ENCODE results near the gene ZNF791. TPM values are rescaled to one million over a fixed set of nuclear protein-coding genes. Genes with fewer than 3 reads are reported as not detected.
A peak's percentile ranks its signal among the peaks of the same experiment; 100 is the strongest.

ZNF791 gene
- total and polyA plus RNA-seq, 2 of the 13 experiments (the other 11 are each of a cell fraction or from before 2014, with no cell fraction given), result 12.8 to 17.4 TPM

- TF ChIP-seq ZNF513 (CRISPR knock-in tag; conservative IDR thresholded peaks at IDR 0.05) (no peak), KDM2A (CRISPR knock-in tag; IDR thresholded peaks at IDR 0.05; ENCODE audit: borderline replicate concordance, low read depth) (peak; percentile 71; the same call in 1 of the 2 replicates), IKZF5 (CRISPR knock-in tag; IDR thresholded peaks at IDR 0.05) (peak; percentile 85; the same call in 1 of the 2 replicates), CENPX (CRISPR knock-in tag; IDR thresholded peaks at IDR 0.05) (no peak), MED13 (CRISPR knock-in tag; IDR thresholded peaks at IDR 0.05) (no peak), EZH2 (conservative IDR thresholded peaks at IDR 0.05; ENCODE audit: low read depth, low read length) (no peak), HNF1A (IDR thresholded peaks at IDR 0.05; ENCODE audit: low read depth) (no peak), HNF1A (CRISPR knock-in tag; IDR thresholded peaks at IDR 0.05; ENCODE audit: borderline replicate concordance) (no peak), THYN1 (CRISPR knock-in tag; IDR thresholded peaks at IDR 0.05; ENCODE audit: borderline replicate concordance, low read depth) (no peak), ZNF562 (CRISPR knock-in tag; IDR thresholded peaks at IDR 0.05; ENCODE audit: borderline replicate concordance) (no peak), ZNF660 (CRISPR knock-in tag; IDR thresholded peaks at IDR 0.05; ENCODE audit: borderline replicate concordance, low read depth) (no peak), ZFY (CRISPR knock-in tag; IDR thresholded peaks at IDR 0.05) (peak; percentile 84), ZC3H4 (CRISPR knock-in tag; IDR thresholded peaks at IDR 0.05; ENCODE audit: borderline replicate concordance) (no peak), HOXA9 (CRISPR knock-in tag; IDR thresholded peaks at IDR 0.05; ENCODE audit: borderline replicate concordance) (no peak), NFYB (CRISPR knock-in tag; IDR thresholded peaks at IDR 0.05) (peak; percentile 88), RNF2 (conservative IDR thresholded peaks at IDR 0.05; ENCODE audit: low read depth) (no peak), E2F2 (CRISPR knock-in tag; IDR thresholded peaks at IDR 0.05; ENCODE audit: borderline replicate concordance) (no peak; the same call in 1 of the 2 replicates), KDM1A (CRISPR knock-in tag; IDR thresholded peaks at IDR 0.05) (peak; percentile 50; the same call in 1 of the 2 replicates), ZNF709 (CRISPR knock-in tag; IDR thresholded peaks at IDR 0.05) (0 out of 2 replicates have a peak, but pooled peaks have one; percentile 29), FOXK2 (IDR thresholded peaks at IDR 0.05) (no peak)
Measured at GRCh38 chr19:12610540-12611360, at the start of gene ZNF791, which contains the start of gene ZNF490 (continued).
